HepG2 (cell line): ENCODE data around the gene FNDC3B. TPM values are rescaled to one million over a fixed set of nuclear protein-coding genes. Genes with fewer than 3 reads are reported as not detected.
A peak's percentile ranks its signal among the peaks of the same experiment; 100 is the strongest.

Experiments
- ATAC-seq: fragments of 200-7000 bp; cut with Tn5 transposase; 3 replicates; pipeline ENCODE4 v1.9.1; 2020; ENCODE audit warnings: mild to moderate bottlenecking, moderate library complexity
- BruUV-seq: library from RNA; stranded (reverse); fragments of 400-500 nt; replicated peaks from 2 replicates; lab custom pipeline; 2021; lab: Mats Ljungman, UMichigan
- CTCF ChIA-PET: fragments of 300-600 bp; formaldehyde crosslinking; extraction: SDS; loops from one replicate; lab custom pipeline; 2021; ENCODE audit warnings: low total read pairs, inconsistent platforms, low intra/inter-chr PET ratio; lab: Yijun Ruan, JAX
- POLR2A ChIA-PET: fragments of 350-600 bp; sonication (Branson Sonifier 250); formaldehyde crosslinking; loops from one replicate; lab custom pipeline; 2020; ENCODE audit warnings: antibody characterized with exemption, inconsistent platforms; lab: Yijun Ruan, JAX
- DNase-seq: peaks from one replicate; pipeline ENCODE4 v3.0.0-alpha.2; 2015; ENCODE audit warnings: low spot score
- FAIRE-seq: peaks from 3 replicates; lab custom pipeline; 2011; peaks lifted over from hg19 to GRCh38; lab: Jason Lieb, UNC
- H2AFZ ChIP-seq: one replicate; pipeline ENCODE4 v1.6.1; 2011; ENCODE audit warnings: low read length, inconsistent platforms
- H3K27ac ChIP-seq: fragments of 300-600 bp; 3 replicates; pipeline ENCODE4 v1.8.0; 2011; ENCODE audit warnings: mixed run types, mild to moderate bottlenecking, mixed read lengths, low read length, inconsistent platforms; ENCODE audit not compliant: insufficient read depth; ENCODE audit errors: extremely low read length
- H3K27me3 ChIP-seq, 2 experiments: fragments of 200-600 bp in 1 of 2; 2 replicates in 1 of 2; 3 replicates in 1 of 2; pipeline versions ENCODE4 v1.6.0 to v1.8.0; 2011; ENCODE audit warnings: low read length in 2 of 2, mild to moderate bottlenecking in 2 of 2, moderate library complexity in 2 of 2, inconsistent platforms in 1 of 2; ENCODE audit not compliant: insufficient read depth in 2 of 2, control insufficient read depth in 1 of 2
- H3K36me3 ChIP-seq, 2 experiments: fragments of 200-600 bp in 1 of 2; replicated peaks in 1 of 2; 2 replicates in 1 of 2; 3 replicates in 1 of 2; pipeline versions ENCODE4 v1.5.1 to v1.8.0; 2011; ENCODE audit warnings: low read length in 2 of 2, inconsistent platforms in 1 of 2; ENCODE audit not compliant: insufficient read depth in 2 of 2, control insufficient read depth in 1 of 2
- H3K4me1 ChIP-seq: 2 replicates; pipeline ENCODE4 v1.5.1; 2012; ENCODE audit warnings: low read length, inconsistent platforms; ENCODE audit not compliant: insufficient read depth
- H3K4me2 ChIP-seq: 2 replicates; pipeline ENCODE4 v1.6.0; 2011; ENCODE audit warnings: low read depth, low read length, inconsistent platforms
- H3K4me3 ChIP-seq, 3 experiments: fragments of 200-600 bp in 1 of 3; sonication (generic), shearing (Covaris generic) in 1 of 3; replicated peaks in 1 of 3; 2 replicates each; pipeline ENCODE4 v1.5.1; 2011 to 2016; ENCODE audit warnings: low read length in 3 of 3, inconsistent platforms in 2 of 3, low read depth in 2 of 3, mild to moderate bottlenecking in 2 of 3, control low read depth in 1 of 3, mixed read lengths in 1 of 3; ENCODE audit not compliant: insufficient read depth in 1 of 3
- H3K79me2 ChIP-seq: one replicate; pipeline ENCODE4 v1.6.1; 2011; ENCODE audit warnings: low read length, inconsistent platforms; ENCODE audit not compliant: insufficient read depth
- H3K9ac ChIP-seq: 2 replicates; pipeline ENCODE4 v1.6.0; 2011; ENCODE audit warnings: mild to moderate bottlenecking, low read depth, low read length, inconsistent platforms; ENCODE audit not compliant: insufficient read depth
- H3K9me3 ChIP-seq: 2 replicates; pipeline ENCODE4 v1.5.1; 2012; ENCODE audit warnings: mild to moderate bottlenecking, low read length
- H4K20me1 ChIP-seq: 2 replicates; pipeline ENCODE4 v1.6.0; 2011; ENCODE audit warnings: inconsistent platforms, mild to moderate bottlenecking, low read length, moderate library complexity; ENCODE audit not compliant: insufficient read depth
- MAFF ChIP-seq: IDR thresholded peaks from 2 replicates; pipeline ENCODE4 v1.6.1; 2011; ENCODE audit warnings: low read depth, low read length, improper control_type of control experiment
- POLR2AphosphoS5 ChIP-seq: IDR thresholded peaks from 2 replicates; pipeline ENCODE4 v1.6.1; 2012; ENCODE audit warnings: low read depth, low read length
- THYN1 ChIP-seq: sonication (generic); formaldehyde crosslinking; IDR thresholded peaks from 2 replicates; pipeline ENCODE4 v1.8.1; 2023; ENCODE audit warnings: low read depth, mild to moderate bottlenecking, moderate library complexity, missing genetic modification reagents, borderline replicate concordance
- ZNF460 ChIP-seq: sonication (generic); formaldehyde crosslinking; IDR thresholded peaks from 2 replicates; pipeline ENCODE4 v1.5.1; 2020; ENCODE audit warnings: missing genetic modification reagents, mild to moderate bottlenecking, borderline replicate concordance
- ZNF678 ChIP-seq: sonication (generic); formaldehyde crosslinking; IDR thresholded peaks from 2 replicates; pipeline ENCODE4 v1.4.0; 2020; ENCODE audit warnings: mild to moderate bottlenecking, missing genetic modification reagents
- ZNF749 ChIP-seq: sonication (generic); formaldehyde crosslinking; IDR thresholded peaks from 2 replicates; pipeline ENCODE4 v1.8.0; 2022; ENCODE audit warnings: mild to moderate bottlenecking, missing genetic modification reagents, moderate library complexity, borderline replicate concordance
- WGBS: methylation state at CpG from one replicate; pipeline ENCODE4 v1.1.6; 2017; ENCODE audit warnings: low lambda C conversion rate; 5-methylcytosine and 5-hydroxymethylcytosine counted together
- in situ Hi-C: cut with HindIII; loops from 2 replicates; pipeline ENCODE4 v1.10.0; 2017; ENCODE audit warnings: low pct_unique_long_range_greater_than_20kb; ENCODE audit not compliant: extremely low pct_ligation_motif_present
- intact Hi-C: fragments of 100-400 bp; cut with micrococcal nuclease; formaldehyde crosslinking; loops from one replicate; pipeline ENCODE4 v1.10.0; 2022; ENCODE audit not compliant: unreplicated experiment
- polyA plus RNA-seq, 8 experiments: library from polyadenylated mRNA; depleted of rRNA in 3 of 8; stranded (reverse) in 7 of 8; unstranded in 1 of 8; fragments of >200 nt; fragmentation: Illumina TruSeq in 4 of 8; extraction: Trizol in 4 of 8; gene quantifications; 2 replicates each; pipeline versions ENCODE4 v1.2.1 to v1.2.3, GENCODE V29; 2011 to 2016; ENCODE audit warnings: low read depth in 4 of 8, missing spikeins in 1 of 8, mixed read lengths in 1 of 8; ENCODE audit not compliant: insufficient read depth in 1 of 8
- total RNA-seq, 5 experiments: library from RNA; depleted of rRNA; stranded (reverse); fragments of >200 nt; fragmentation: Illumina TruSeq; extraction: Trizol; gene quantifications; 2 replicates each; pipeline ENCODE4 v1.2.3, GENCODE V29; 2016; ENCODE audit warnings: low read depth in 1 of 5
- TF ChIP-seq, protein P1 (sequence below): IDR thresholded peaks from 2 replicates; pipeline ENCODE4 v1.6.1; 2012; ENCODE audit warnings: low read depth, low read length, improper control_type of control experiment
- TF ChIP-seq, protein P2 (sequence below): sonication (generic); formaldehyde crosslinking; IDR thresholded peaks from 2 replicates; pipeline ENCODE4 v1.8.0; 2022; ENCODE audit warnings: mild to moderate bottlenecking, missing genetic modification reagents
- TF ChIP-seq, protein P3 (sequence below): sonication (generic); formaldehyde crosslinking; IDR thresholded peaks from 2 replicates; pipeline ENCODE4 v1.5.1; 2020; ENCODE audit warnings: mild to moderate bottlenecking, missing genetic modification reagents, borderline replicate concordance
- TF ChIP-seq, protein P4 (sequence below): IDR thresholded peaks from 2 replicates; pipeline ENCODE4 v1.6.1; 2016; ENCODE audit warnings: mild to moderate bottlenecking

The FNDC3B gene
- total and polyA plus RNA-seq, 2 of the 13 experiments (the other 11 are each of a cell fraction or from before 2014, with no cell fraction given), result 74.8 to 103 TPM

DNA sequence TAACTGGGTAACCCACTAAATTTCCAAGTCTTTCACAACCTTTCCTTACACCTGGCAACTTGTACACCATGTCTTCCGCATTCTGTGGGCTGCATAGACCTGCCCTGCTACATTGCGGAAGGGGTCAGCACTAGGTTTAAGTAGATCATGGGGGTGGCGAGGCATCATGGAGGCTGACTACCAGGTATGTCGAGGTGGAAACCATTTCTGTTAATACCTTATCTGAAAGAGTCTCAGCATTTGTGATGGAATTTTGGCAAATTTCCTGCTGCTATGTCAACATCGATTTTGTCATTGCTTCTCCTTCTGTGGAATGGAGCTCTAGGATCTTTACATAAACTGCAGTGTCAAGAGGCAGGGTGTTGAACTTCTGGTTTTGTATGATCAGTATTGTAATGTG is 221.7 kb downstream of the FNDC3B start (continued):
- TF ChIP-seq, protein P1, sequence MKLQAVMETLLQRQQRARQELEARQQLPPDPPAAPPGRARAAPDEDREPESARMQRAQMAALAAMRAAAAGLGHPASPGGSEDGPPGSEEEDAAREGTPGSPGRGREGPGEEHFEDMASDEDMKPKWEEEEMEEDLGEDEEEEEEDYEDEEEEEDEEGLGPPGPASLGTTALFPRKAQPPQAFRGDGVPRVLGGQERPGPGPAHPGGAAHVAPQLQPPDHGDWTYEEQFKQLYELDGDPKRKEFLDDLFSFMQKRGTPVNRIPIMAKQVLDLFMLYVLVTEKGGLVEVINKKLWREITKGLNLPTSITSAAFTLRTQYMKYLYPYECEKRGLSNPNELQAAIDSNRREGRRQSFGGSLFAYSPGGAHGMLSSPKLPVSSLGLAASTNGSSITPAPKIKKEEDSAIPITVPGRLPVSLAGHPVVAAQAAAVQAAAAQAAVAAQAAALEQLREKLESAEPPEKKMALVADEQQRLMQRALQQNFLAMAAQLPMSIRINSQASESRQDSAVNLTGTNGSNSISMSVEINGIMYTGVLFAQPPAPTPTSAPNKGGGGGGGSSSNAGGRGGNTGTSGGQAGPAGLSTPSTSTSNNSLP, result no peak
- TF ChIP-seq MAFF (no peak), ZNF460 (CRISPR knock-in tag) (no peak), THYN1 (CRISPR knock-in tag) (no peak), POLR2AphosphoS5 (0 out of 2 replicates have a peak, but pooled peaks have one; percentile 8)
- TF ChIP-seq, protein P2, sequence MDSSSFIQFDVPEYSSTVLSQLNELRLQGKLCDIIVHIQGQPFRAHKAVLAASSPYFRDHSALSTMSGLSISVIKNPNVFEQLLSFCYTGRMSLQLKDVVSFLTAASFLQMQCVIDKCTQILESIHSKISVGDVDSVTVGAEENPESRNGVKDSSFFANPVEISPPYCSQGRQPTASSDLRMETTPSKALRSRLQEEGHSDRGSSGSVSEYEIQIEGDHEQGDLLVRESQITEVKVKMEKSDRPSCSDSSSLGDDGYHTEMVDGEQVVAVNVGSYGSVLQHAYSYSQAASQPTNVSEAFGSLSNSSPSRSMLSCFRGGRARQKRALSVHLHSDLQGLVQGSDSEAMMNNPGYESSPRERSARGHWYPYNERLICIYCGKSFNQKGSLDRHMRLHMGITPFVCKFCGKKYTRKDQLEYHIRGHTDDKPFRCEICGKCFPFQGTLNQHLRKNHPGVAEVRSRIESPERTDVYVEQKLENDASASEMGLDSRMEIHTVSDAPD (CRISPR knock-in tag), result no peak

DNA sequence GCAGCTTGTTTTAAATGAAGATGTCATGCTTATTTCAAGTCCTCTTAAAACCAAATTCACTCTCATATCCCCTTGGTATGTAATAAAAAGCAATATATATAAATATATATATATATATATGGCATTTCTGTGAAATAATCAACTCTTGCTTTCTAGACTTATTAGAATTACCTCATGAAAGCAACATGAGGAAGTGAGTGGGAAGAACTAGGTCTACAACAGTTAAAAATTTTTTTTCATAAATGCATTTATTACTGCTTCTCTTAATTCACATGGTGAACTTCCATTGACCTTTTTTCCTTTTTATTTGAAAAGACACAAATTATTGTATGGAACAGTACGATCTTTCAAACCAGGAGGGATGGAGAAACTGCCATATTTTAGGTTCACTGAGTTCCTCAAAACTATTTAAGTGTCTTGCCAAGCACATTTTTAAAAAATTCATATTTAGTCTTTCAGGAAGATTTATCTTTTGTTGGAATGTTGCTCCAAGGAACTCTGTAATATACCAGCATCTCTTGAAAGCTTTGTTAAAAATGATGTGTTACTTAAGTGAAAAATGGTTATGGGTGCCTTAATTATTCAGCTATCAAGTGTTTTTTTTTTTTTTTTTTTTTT is 223.7 kb downstream of the FNDC3B start:
- no peak for ATAC-seq
- ChIA-PET CTCF (no interaction called here), POLR2A (no interaction called here)
- peaks cover 6% of the 10 kb centered on the region for H3K4me1 ChIP-seq
- H4K20me1 ChIP-seq, result peaks cover 88% of the 10 kb centered on the region
- H3K9me3 ChIP-seq, result no peaks in the 10 kb centered on the region
- no peak overlapping the region for H2AFZ ChIP-seq
- BruUV-seq, result no TSS peak
- H3K27ac ChIP-seq, result no peak overlapping the region
- H3K4me2 ChIP-seq, result no peak overlapping the region
- H3K36me3 ChIP-seq, result peaks cover 20 to 89% of the 10 kb centered on the region in 2 experiments
- H3K9ac ChIP-seq, result no peak overlapping the region
- in situ Hi-C loops, result no loop called here
- H3K27me3 ChIP-seq, result no peaks in the 10 kb centered on the region
- WGBS, result 95% methylated on average over 1 of the region's 1 CpG
- no peak for FAIRE-seq
- no peak overlapping the region for H3K4me3 ChIP-seq
- intact Hi-C loops, result no loop called here
- TF ChIP-seq, protein P3, sequence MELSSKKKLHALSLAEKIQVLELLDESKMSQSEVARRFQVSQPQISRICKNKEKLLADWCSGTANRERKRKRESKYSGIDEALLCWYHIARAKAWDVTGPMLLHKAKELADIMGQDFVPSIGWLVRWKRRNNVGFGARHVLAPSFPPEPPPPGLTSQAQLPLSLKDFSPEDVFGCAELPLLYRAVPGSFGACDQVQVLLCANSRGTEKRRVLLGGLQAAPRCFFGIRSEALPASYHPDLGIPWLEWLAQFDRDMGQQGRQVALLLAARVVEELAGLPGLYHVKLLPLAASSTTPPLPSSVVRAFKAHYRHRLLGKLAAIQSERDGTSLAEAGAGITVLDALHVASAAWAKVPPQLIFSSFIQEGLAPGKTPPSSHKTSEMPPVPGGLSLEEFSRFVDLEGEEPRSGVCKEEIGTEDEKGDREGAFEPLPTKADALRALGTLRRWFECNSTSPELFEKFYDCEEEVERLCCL (CRISPR knock-in tag), result no peak
- TF ChIP-seq ZNF678 (CRISPR knock-in tag) (no peak), ZNF749 (CRISPR knock-in tag) (no peak)
- TF ChIP-seq, protein P4, sequence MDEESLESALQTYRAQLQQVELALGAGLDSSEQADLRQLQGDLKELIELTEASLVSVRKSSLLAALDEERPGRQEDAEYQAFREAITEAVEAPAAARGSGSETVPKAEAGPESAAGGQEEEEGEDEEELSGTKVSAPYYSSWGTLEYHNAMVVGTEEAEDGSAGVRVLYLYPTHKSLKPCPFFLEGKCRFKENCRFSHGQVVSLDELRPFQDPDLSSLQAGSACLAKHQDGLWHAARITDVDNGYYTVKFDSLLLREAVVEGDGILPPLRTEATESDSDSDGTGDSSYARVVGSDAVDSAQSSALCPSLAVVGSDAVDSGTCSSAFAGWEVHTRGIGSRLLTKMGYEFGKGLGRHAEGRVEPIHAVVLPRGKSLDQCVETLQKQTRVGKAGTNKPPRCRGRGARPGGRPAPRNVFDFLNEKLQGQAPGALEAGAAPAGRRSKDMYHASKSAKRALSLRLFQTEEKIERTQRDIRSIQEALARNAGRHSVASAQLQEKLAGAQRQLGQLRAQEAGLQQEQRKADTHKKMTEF (CRISPR knock-in tag), result no peak
- TF ChIP-seq, all 625 proteins: peak for 0
- peaks cover 71% of the 10 kb centered on the region for H3K79me2 ChIP-seq
- no peak for DNase-seq
